Astrocyte of the spinal cord (primary cell): Measurements from ENCODE around the gene ADAP1.

Experiments used
- DNase-seq: peaks from one replicate; pipeline ENCODE4 v3.0.0; 2011; ENCODE audit warnings: low read depth, low spot score
- H3K4me3 ChIP-seq: 2 replicates; pipeline ENCODE4 v1.5.1; 2011; ENCODE audit warnings: low read depth, mild to moderate bottlenecking, low read length, moderate library complexity
- in situ Hi-C: cut with HindIII; loops from 2 replicates; pipeline ENCODE4 v1.10.0; 2017; ENCODE audit warnings: low sequenced_read_pairs
- TF ChIP-seq, protein P1 (sequence below): IDR thresholded peaks from 2 replicates; pipeline ENCODE4 v1.5.1; 2012; ENCODE audit warnings: low read depth, mild to moderate bottlenecking, low read length, inconsistent platforms

The ADAP1 gene

GRCh38 chr7:917255-918117 lies 37.0 kb downstream of the ADAP1 start:
- no peak for DNase-seq
- H3K4me3 ChIP-seq, result no peak overlapping the region
- TF ChIP-seq, protein P1, sequence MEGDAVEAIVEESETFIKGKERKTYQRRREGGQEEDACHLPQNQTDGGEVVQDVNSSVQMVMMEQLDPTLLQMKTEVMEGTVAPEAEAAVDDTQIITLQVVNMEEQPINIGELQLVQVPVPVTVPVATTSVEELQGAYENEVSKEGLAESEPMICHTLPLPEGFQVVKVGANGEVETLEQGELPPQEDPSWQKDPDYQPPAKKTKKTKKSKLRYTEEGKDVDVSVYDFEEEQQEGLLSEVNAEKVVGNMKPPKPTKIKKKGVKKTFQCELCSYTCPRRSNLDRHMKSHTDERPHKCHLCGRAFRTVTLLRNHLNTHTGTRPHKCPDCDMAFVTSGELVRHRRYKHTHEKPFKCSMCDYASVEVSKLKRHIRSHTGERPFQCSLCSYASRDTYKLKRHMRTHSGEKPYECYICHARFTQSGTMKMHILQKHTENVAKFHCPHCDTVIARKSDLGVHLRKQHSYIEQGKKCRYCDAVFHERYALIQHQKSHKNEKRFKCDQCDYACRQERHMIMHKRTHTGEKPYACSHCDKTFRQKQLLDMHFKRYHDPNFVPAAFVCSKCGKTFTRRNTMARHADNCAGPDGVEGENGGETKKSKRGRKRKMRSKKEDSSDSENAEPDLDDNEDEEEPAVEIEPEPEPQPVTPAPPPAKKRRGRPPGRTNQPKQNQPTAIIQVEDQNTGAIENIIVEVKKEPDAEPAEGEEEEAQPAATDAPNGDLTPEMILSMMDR, result no peak
- in situ Hi-C loops, result no loop called here

DNA sequence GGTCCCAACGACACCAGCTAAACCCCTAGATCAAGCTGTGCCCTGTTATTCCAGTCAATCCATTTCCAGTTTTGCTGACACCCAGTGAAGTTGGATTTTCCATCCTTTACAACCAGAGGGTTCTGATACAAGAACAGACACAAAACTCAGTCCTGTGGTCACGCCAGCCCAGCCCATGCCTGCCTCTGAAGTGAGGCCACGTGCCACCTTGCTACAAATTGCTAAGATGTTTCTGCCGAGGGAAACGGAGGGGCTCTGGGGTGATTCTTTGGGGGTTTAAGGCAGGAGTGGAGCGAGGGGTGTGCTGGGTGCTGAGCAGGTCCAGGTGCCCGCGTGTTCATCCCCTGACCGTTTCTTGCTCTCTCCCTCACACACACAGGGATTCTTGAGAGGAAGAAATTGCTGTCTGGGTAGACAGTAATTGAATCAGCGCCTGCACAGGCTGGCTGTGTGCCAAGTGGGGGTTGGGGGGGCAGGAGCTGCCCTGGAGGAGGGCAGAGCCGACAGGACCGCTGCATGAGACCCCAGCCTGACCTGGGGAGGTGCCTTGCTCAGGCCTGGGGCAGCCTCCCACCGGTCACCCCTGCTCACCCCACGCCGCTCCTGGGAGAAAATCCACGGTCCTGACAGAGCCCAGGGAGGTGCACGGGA lies 38.1 kb downstream of the ADAP1 start:
- H3K4me3 ChIP-seq, result no peak overlapping the region
- no peak for DNase-seq
- TF ChIP-seq, protein P1, result no peak
- in situ Hi-C loops, result no loop called here

DNA sequence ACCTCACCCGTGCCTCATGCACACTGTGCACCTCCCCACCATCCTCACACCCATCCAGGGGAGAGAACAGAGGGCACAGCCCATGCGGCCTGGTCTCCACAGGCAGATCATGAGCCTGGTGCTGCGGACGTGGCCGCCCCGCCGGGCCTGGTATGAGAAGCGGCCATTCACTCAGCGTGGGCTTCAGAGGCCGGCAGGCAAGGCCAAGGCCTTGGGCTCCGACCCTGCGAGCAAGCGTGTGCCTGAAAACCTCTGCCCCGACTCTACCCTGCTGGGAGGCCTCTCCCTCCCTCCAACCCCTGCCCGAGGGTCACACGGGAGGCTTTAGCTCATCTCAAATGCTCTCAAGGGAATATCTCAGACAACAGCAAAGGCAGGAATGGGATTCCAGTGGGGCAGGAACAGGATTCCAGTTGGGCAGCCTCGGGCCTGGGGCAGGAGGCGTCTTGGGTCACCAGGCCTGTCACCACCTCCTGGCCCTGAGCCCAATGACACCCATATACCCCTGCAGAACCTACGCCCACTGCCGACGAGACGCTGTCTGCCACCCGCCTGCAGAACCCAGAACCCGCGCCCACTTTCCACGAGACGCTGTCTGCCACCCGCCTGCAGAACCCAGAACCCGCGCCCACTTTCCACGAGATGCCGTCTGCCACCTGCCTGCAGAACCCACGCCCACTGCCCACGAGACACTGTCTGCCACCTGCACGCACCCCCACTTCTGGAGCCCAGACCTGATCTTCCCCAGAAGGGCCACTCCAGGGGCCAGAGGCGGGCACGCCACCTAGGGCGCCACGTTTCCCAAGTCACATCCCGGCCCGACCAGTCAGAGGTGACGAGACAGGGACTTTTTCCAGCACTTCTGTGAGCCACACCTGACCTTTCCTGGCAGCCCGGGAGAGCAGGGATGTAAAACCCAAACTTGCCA lies 38.9 kb downstream of the ADAP1 start:
- no peak for DNase-seq
- H3K4me3 ChIP-seq, result no peak overlapping the region
- in situ Hi-C loops, result no loop called here
- TF ChIP-seq, protein P1, result no peak

DNA sequence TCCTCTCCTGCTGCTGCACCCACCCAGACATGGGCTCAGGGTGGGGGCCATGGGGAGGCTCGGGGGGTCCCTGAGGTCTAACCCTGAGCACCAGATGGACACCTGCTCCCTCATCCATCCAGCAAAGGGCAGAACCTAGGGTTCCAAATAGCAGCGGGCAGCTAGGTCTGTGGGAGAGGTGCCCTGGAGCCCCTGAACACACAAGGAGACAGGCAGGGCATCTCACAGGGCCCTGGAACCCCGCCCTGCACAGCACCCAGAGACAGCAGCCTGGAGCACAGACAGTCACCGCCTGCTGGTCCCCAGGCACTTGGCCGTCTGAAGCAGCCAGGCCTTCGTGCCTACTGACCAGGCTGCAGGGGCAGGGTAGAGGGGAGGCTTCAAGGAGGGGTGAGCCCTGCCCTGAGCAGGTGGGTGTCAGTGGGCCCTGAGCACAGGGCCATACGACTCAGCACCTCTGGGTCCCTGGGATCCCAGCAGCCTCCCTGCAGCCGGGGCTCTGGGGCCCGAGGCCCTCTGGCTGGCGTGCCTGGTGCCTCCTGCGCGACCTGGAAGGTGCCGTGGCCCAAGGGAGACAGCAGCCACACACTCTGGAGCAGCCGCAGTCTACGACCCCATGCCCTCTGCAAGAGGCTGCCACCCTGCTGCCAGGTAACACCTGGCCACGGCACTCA lies 39.8 kb downstream of the ADAP1 start:
- no peak overlapping the region for H3K4me3 ChIP-seq
- TF ChIP-seq, protein P1, result no peak
- DNase-seq, result no peak
- in situ Hi-C loops, result no loop called here

DNA sequence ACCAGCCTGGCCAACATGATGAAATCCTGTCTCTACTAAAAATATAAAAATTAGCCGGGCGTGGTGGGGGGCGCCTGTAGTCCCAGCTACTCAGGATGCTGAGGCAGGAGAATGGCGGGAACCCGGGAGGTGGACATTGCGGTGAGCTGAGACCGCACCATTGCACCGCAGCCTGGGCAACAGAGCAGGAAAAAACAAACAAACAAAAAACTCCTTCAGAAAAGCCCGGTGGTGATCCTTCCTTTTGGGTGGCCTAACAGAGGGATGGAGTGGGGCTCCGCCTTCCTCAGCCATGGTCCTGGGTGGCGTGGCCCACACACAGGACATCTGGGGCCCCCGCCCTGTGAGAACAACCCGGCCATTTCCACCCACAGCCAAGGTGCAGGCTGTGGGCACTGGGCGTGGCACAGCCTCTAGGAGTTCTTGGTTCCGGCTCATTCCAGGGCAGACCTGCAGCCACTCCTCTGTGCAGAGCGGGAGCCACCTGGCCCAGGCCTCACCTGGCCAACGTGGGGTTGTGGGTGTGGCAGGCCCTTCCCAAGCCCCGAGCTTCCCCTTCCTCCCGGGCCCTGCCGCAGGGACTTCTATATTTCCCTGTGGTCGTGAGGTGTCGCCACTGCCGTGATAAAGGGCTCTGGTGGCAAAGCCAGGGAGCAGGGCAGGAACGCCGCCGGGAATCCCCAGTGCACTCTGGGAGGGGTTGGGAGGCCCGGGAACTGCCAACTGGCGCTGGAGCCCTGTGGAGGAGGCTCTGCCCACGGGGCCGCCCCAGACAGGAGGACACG lies 40.6 kb downstream of the ADAP1 start:
- DNase-seq, result no peak
- no peak overlapping the region for H3K4me3 ChIP-seq
- TF ChIP-seq, protein P1, result no peak
- in situ Hi-C loops, result no loop called here
